DND-41 (cell line): Measurements from ENCODE around the gene ZFYVE28.

Source experiments
- ATAC-seq: fragments of 200-7000 bp; cut with Tn5 transposase; 3 replicates; pipeline ENCODE4 v1.9.1; 2021; ENCODE audit warnings: low read depth; ENCODE audit not compliant: insufficient read depth
- DNase-seq: peaks from one replicate; pipeline ENCODE4 v3.0.0-alpha.2; 2020
- H2AFZ ChIP-seq: 2 replicates; pipeline ENCODE4 v1.6.0; 2012; ENCODE audit warnings: low read depth, low read length
- H3K27ac ChIP-seq: 2 replicates; pipeline ENCODE4 v1.5.1; 2012; ENCODE audit warnings: low read length, inconsistent platforms
- H3K27me3 ChIP-seq: fragments of 200-600 bp; sonication (generic); 2 replicates; pipeline ENCODE4 v1.6.0; 2012; ENCODE audit warnings: low read length, mild to moderate bottlenecking, inconsistent platforms; ENCODE audit not compliant: insufficient read depth, poor library complexity
- H3K36me3 ChIP-seq: 2 replicates; pipeline ENCODE4 v1.5.1; 2012; ENCODE audit warnings: low read length, inconsistent platforms; ENCODE audit not compliant: insufficient read depth
- H3K4me1 ChIP-seq: 2 replicates; pipeline ENCODE4 v1.5.1; 2012; ENCODE audit warnings: mild to moderate bottlenecking, low read length; ENCODE audit not compliant: insufficient read depth
- H3K4me2 ChIP-seq: 2 replicates; pipeline ENCODE4 v1.6.0; 2012; ENCODE audit warnings: mild to moderate bottlenecking, moderate library complexity, low read length, inconsistent platforms; ENCODE audit not compliant: insufficient read depth
- H3K4me3 ChIP-seq, 2 experiments: fragments of 200-600 bp in 1 of 2; shearing (Covaris generic) in 1 of 2; 2 replicates each; pipeline ENCODE4 v1.5.1; 2012 to 2016; ENCODE audit warnings: inconsistent platforms in 2 of 2, low read length in 2 of 2, mild to moderate bottlenecking in 2 of 2, low read depth in 1 of 2, moderate library complexity in 1 of 2
- H3K79me2 ChIP-seq: 2 replicates; pipeline ENCODE4 v1.6.0; 2012; ENCODE audit warnings: low read length, inconsistent platforms; ENCODE audit not compliant: insufficient read depth
- H3K9ac ChIP-seq: 2 replicates; pipeline ENCODE4 v1.6.0; 2012; ENCODE audit warnings: low read depth, mild to moderate bottlenecking, inconsistent platforms, low read length, moderate library complexity
- H3K9me3 ChIP-seq: 2 replicates; pipeline ENCODE4 v1.5.1; 2012; ENCODE audit warnings: low read length, moderate library complexity, mild to moderate bottlenecking, inconsistent platforms; ENCODE audit not compliant: insufficient read depth, severe bottlenecking
- H4K20me1 ChIP-seq: 2 replicates; pipeline ENCODE4 v1.6.0; 2012; ENCODE audit warnings: low read length; ENCODE audit not compliant: insufficient read depth
- CTCF ChIP-seq: IDR thresholded peaks from 2 replicates; pipeline ENCODE4 v1.5.1; 2012; ENCODE audit warnings: borderline replicate concordance, low read length, moderate library complexity, mild to moderate bottlenecking; ENCODE audit not compliant: poor library complexity, severe bottlenecking; ENCODE audit errors: extremely low read depth
- EZH2 ChIP-seq: IDR thresholded peaks from 3 replicates; pipeline ENCODE4 v1.6.1; 2012; ENCODE audit warnings: borderline replicate concordance, low read depth, mild to moderate bottlenecking, moderate library complexity, low read length, inconsistent platforms; ENCODE audit not compliant: severe bottlenecking

ZFYVE28 gene

GRCh38 chr4:2462992-2463762, 44.7 kb upstream of the ZFYVE28 start:
- Histone ChIP-seq H3K9ac (peak overlapping the region; percentile 54; the same call in 1 of the 2 replicates), H3K27me3 (peaks cover 39% of the 10 kb centered on the region), H3K27ac (no peak overlapping the region), H4K20me1 (peaks cover 32% of the 10 kb centered on the region), H3K4me2 (peak overlapping the region; percentile 78), H3K36me3 (no peaks in the 10 kb centered on the region), H3K9me3 (no peaks in the 10 kb centered on the region), H3K4me3 (peak overlapping the region in 1 of 2 experiments; percentile 52; a peak in 2 of 4 replicates), H3K4me1 (peaks cover 23% of the 10 kb centered on the region), H3K79me2 (peaks cover 10% of the 10 kb centered on the region), H2AFZ (no peak overlapping the region; the same call in 1 of the 2 replicates)
- DNase-seq (no peak), ATAC-seq (no peak)
- TF ChIP-seq CTCF = no peak
- no peak for TF ChIP-seq EZH2

GRCh38 chr4:2462218-2462991, 44.0 kb upstream of the ZFYVE28 start:
- DNase-seq (peak; percentile 60), ATAC-seq (peak; percentile 96)
- peaks cover 15% of the 10 kb centered on the region for H3K4me1 ChIP-seq
- peaks cover 39% of the 10 kb centered on the region for H3K27me3 ChIP-seq
- H3K9ac ChIP-seq = peak overlapping the region; percentile 54
- H3K36me3 ChIP-seq = no peaks in the 10 kb centered on the region
- H4K20me1 ChIP-seq = peaks cover 32% of the 10 kb centered on the region
- 0 out of 2 replicates have a peak, but pooled peaks cover 3% of the 10 kb centered on the region for H3K79me2 ChIP-seq
- peak overlapping the region; percentile 78 for H3K4me2 ChIP-seq
- peak overlapping the region; percentile 67 for H2AFZ ChIP-seq
- TF ChIP-seq CTCF (peak; percentile 53), EZH2 (peak; percentile 96)
- peak overlapping the region; percentile 15 to 52; a peak in 3 of 4 replicates for H3K4me3 ChIP-seq
- H3K9me3 ChIP-seq = no peaks in the 10 kb centered on the region
- H3K27ac ChIP-seq = no peak overlapping the region

- H3K4me1 ChIP-seq = peaks cover 10% of the 10 kb centered on the region
These were observed 43.0 kb upstream of the ZFYVE28 start for GRCh38 chr4:2461246-2461960.

More at GRCh38 chr4:2461246-2461960, 43.0 kb upstream of the ZFYVE28 start:
- Histone ChIP-seq H3K9me3 (no peaks in the 10 kb centered on the region), H3K4me3 (no peak overlapping the region), H3K36me3 (no peaks in the 10 kb centered on the region), H3K27me3 (peaks cover 39% of the 10 kb centered on the region), H3K79me2 (no peaks in the 10 kb centered on the region), H2AFZ (no peak overlapping the region), H3K9ac (no peak overlapping the region), H3K4me2 (no peak overlapping the region), H3K27ac (no peak overlapping the region), H4K20me1 (peaks cover 32% of the 10 kb centered on the region)
- TF ChIP-seq CTCF (no peak), EZH2 (no peak)
- ATAC-seq = no peak
- no peak for DNase-seq
